Adipose tissue (tissue), 3 donors: ENCODE data around the gene CYP27A1. TPM values are rescaled to one million over a fixed set of nuclear protein-coding genes. Genes with fewer than 3 reads are reported as not detected.

Source experiments
- H3K27ac ChIP-seq: one replicate; pipeline ENCODE4 v1.5.1; 2013; ENCODE audit warnings: low read depth, low read length
- WGBS, 3 donors: extraction: QIAGEN DNeasy Blood & Tissue Kit; methylation state at CpG; one replicate each; pipeline ENCODE4 v1.1.7; 2013; 5-methylcytosine and 5-hydroxymethylcytosine counted together
- polyA plus RNA-seq, 3 donors: library from polyadenylated mRNA; stranded (reverse); fragments of 200-250 nt; gene quantifications; one replicate each; pipeline ENCODE4 v1.2.3, GENCODE V29; 2013
- donor health status: healthy with polysubstance abuse.
- donor health status: Bipolar disorder and iron deficiency.
- donor health status: healthy.

CYP27A1 gene
- polyA plus RNA-seq, 3 donors: 4.8 to 20.8 (median 11.6) TPM

- WGBS, 3 donors: 37 to 40% (median 40%) methylated on average over 4 of the region's 4 CpGs
- no peak overlapping the region for H3K27ac ChIP-seq
Measured at GRCh38 chr2:218802386-218802994, 20.5 kb downstream of the CYP27A1 start.

- 67 to 92% (median 79%) methylated on average over 1 of the region's 1 CpG for WGBS, 3 donors
- H3K27ac ChIP-seq: no peak overlapping the region
Measured at GRCh38 chr2:218804817-218805216, 22.9 kb downstream of the CYP27A1 start.

- WGBS, 3 donors: 48 to 58% (median 51%) methylated on average over 3 of the region's 3 CpGs
- no peak overlapping the region for H3K27ac ChIP-seq
Measured at GRCh38 chr2:218805627-218806026, 23.7 kb downstream of the CYP27A1 start.

GRCh38 chr2:218806346-218806978 lies 24.5 kb downstream of the CYP27A1 start:
- H3K27ac ChIP-seq: no peak overlapping the region
- WGBS, 3 donors: 20 to 42% (median 22%) methylated on average over 10 of the region's 10 CpGs

GRCh38 chr2:218807626-218808025 lies 25.7 kb downstream of the CYP27A1 start:
- 91 to 96% (median 95%) methylated on average over 4 of the region's 4 CpGs for WGBS, 3 donors
- no peak overlapping the region for H3K27ac ChIP-seq

- 88 to 98% (median 97%) methylated on average over 12 of the region's 12 CpGs for WGBS, 3 donors
- H3K27ac ChIP-seq: no peak overlapping the region
Measured at GRCh38 chr2:218809515-218809914, 27.6 kb downstream of the CYP27A1 start.

- no peak overlapping the region for H3K27ac ChIP-seq
- 70 to 85% (median 77%) methylated on average over 2 of the region's 2 CpGs for WGBS, 3 donors
Measured at GRCh38 chr2:218810256-218810655, 28.3 kb downstream of the CYP27A1 start.

GRCh38 chr2:218811382-218811781 lies 29.4 kb downstream of the CYP27A1 start:
- 61 to 79% (median 69%) methylated on average over 4 of the region's 4 CpGs for WGBS, 3 donors
- H3K27ac ChIP-seq: no peak overlapping the region

GRCh38 chr2:218812096-218812815 lies 30.3 kb downstream of the CYP27A1 start:
- H3K27ac ChIP-seq: no peak overlapping the region
- 93 to 96% (median 94%) methylated on average over 21 of the region's 21 CpGs for WGBS, 3 donors

- WGBS, 3 donors: 86 to 94% (median 90%) methylated on average over 5 of the region's 5 CpGs
- no peak overlapping the region for H3K27ac ChIP-seq
Measured at GRCh38 chr2:218812861-218813260, 30.9 kb downstream of the CYP27A1 start.

GRCh38 chr2:218813771-218814460 lies 32.0 kb downstream of the CYP27A1 start:
- 72 to 80% (median 77%) methylated on average over 11 of the region's 11 CpGs for WGBS, 3 donors
- no peak overlapping the region for H3K27ac ChIP-seq

GRCh38 chr2:218814540-218815243 lies 32.7 kb downstream of the CYP27A1 start:
- H3K27ac ChIP-seq: no peak overlapping the region
- 83 to 84% (median 83%) methylated on average over 13 of the region's 13 CpGs for WGBS, 3 donors

- 51 to 94% (median 85%) methylated on average over 5 of the region's 5 CpGs for WGBS, 3 donors
- no peak overlapping the region for H3K27ac ChIP-seq
Measured at GRCh38 chr2:218815244-218815637, 33.3 kb downstream of the CYP27A1 start.

GRCh38 chr2:218815649-218816048 lies 33.7 kb downstream of the CYP27A1 start:
- H3K27ac ChIP-seq: no peak overlapping the region
- WGBS, 3 donors: 90 to 96% (median 93%) methylated on average over 4 of the region's 4 CpGs

- 89 to 96% (median 92%) methylated on average over 2 of the region's 2 CpGs for WGBS, 3 donors
Measured at GRCh38 chr2:218816561-218817011, 34.6 kb downstream of the CYP27A1 start.

GRCh38 chr2:218819093-218819492 lies 37.1 kb downstream of the CYP27A1 start:
- 87 to 92% (median 90%) methylated on average over 7 of the region's 7 CpGs for WGBS, 3 donors
- no peak overlapping the region for H3K27ac ChIP-seq

More at GRCh38 chr2:218816561-218817011, 34.6 kb downstream of the CYP27A1 start:
- no peak overlapping the region for H3K27ac ChIP-seq

GRCh38 chr2:218820746-218821369 lies 38.9 kb downstream of the CYP27A1 start:
- WGBS, 3 donors: 93 to 98% (median 96%) methylated on average over 15 of the region's 15 CpGs
- H3K27ac ChIP-seq: no peak overlapping the region
